GM19467 (cell line): ENCODE results near the gene PGA3.
"Not testable (repeated sequence)": the region's sequence is repeated elsewhere in the genome, so short reads cannot be mapped to it uniquely, and the experiment has no call there.

Experiments
- ATAC-seq: cut with Tn5 transposase; IDR thresholded peaks from one replicate; pipeline ENCODE4 v1.9.1; 2021; ENCODE audit warnings: mild to moderate bottlenecking, moderate library complexity; ENCODE audit not compliant: unreplicated experiment

Gene PGA3

GRCh38 chr11:61202950-61203746, at the start of gene PGA3:
Gene PGA3, plus strand, starts transcription at chr11:61203515. Its CDS starts 50 bp downstream, at chr11:61203565.
- not testable (repeated sequence) for ATAC-seq

- ATAC-seq, result no peak
Measured at GRCh38 chr11:61153593-61154095, 49.7 kb upstream of the PGA3 start.

- ATAC-seq, result no peak
Measured at GRCh38 chr11:61154528-61154927, 48.8 kb upstream of the PGA3 start.

- no peak for ATAC-seq
Measured at GRCh38 chr11:61155312-61155711, 48.0 kb upstream of the PGA3 start.

GRCh38 chr11:61155741-61156140, 47.6 kb upstream of the PGA3 start:
- ATAC-seq, result no peak

- no peak for ATAC-seq
Measured at GRCh38 chr11:61157743-61158142, 45.6 kb upstream of the PGA3 start.

- no peak for ATAC-seq
Measured at GRCh38 chr11:61158691-61159381, 44.5 kb upstream of the PGA3 start.

GRCh38 chr11:61160487-61161189, 42.7 kb upstream of the PGA3 start:
- ATAC-seq, result no peak

GRCh38 chr11:61161190-61162091, 41.9 kb upstream of the PGA3 start, which contains the start of gene VPS37C:
Gene VPS37C, minus strand, starts transcription at chr11:61161426. Its CDS starts 22,597 bp downstream, at chr11:61138829.
- ATAC-seq, result peak; percentile 77

- no peak for ATAC-seq
Measured at GRCh38 chr11:61162092-61162941, 41.0 kb upstream of the PGA3 start.

- ATAC-seq, result no peak
Measured at GRCh38 chr11:61163021-61163420, 40.3 kb upstream of the PGA3 start.

GRCh38 chr11:61163714-61164605, 39.4 kb upstream of the PGA3 start:
- ATAC-seq, result no peak

GRCh38 chr11:61164606-61165424, 38.5 kb upstream of the PGA3 start:
- no peak for ATAC-seq

- ATAC-seq, result not testable (repeated sequence)
Measured at GRCh38 chr11:61165785-61166184, 37.5 kb upstream of the PGA3 start.

- ATAC-seq, result not testable (repeated sequence)
Measured at GRCh38 chr11:61166331-61166730, 37.0 kb upstream of the PGA3 start.

GRCh38 chr11:61168042-61168688, 35.1 kb upstream of the PGA3 start:
- no peak for ATAC-seq

- no peak for ATAC-seq
Measured at GRCh38 chr11:61168800-61169199, 34.5 kb upstream of the PGA3 start.
